ENCODE data around the gene NLRP1. TPM values are rescaled to one million over a fixed set of nuclear protein-coding genes. Genes with fewer than 3 reads are reported as not detected.
"Not testable (repeated sequence)": the region's sequence is repeated elsewhere in the genome, so short reads cannot be mapped to it uniquely, and the experiment has no call there.

The NLRP1 gene
- total RNA-seq, 1 donor from 2014 or later = 40.3 TPM

- intact Hi-C loops (cut with DNase I) = no loop called here
- Histone ChIP-seq H3K4me3 (peak overlapping the region; percentile 65), H3K9me3 (no peaks in the 10 kb centered on the region), H3K27ac (peak overlapping the region; percentile 90), H3K4me1 (peaks cover 61% of the 10 kb centered on the region), H3K27me3 (ENCODE audit: low read depth) (no peaks in the 10 kb centered on the region), H3K36me3 (peaks cover 26% of the 10 kb centered on the region)
- TF ChIP-seq CTCF (IDR thresholded peaks at IDR 0.05) = no peak
- ATAC-seq = no peak
- no peak for DNase-seq
Observed at GRCh38 chr17:5582209-5583185, 1.8 kb downstream of the NLRP1 start.

GRCh38 chr17:5581655-5582054 lies 2.7 kb downstream of the NLRP1 start:
- no peak for TF ChIP-seq CTCF (IDR thresholded peaks at IDR 0.05)
- no peaks in the 10 kb centered on the region for H3K9me3 ChIP-seq
- no peak for DNase-seq
- intact Hi-C loops (cut with DNase I) = no loop called here
- H3K36me3 ChIP-seq = peaks cover 26% of the 10 kb centered on the region
- H3K27ac ChIP-seq = no peak overlapping the region
- peaks cover 54% of the 10 kb centered on the region for H3K4me1 ChIP-seq
- H3K27me3 ChIP-seq (ENCODE audit: low read depth) = no peaks in the 10 kb centered on the region
- no peak for ATAC-seq
- H3K4me3 ChIP-seq = no peak overlapping the region

GRCh38 chr17:5580969-5581368 lies 3.3 kb downstream of the NLRP1 start:
- DNase-seq (no peak), ATAC-seq (no peak)
- peaks cover 26% of the 10 kb centered on the region for H3K36me3 ChIP-seq
- no peaks in the 10 kb centered on the region for H3K27me3 ChIP-seq (ENCODE audit: low read depth)
- H3K4me1 ChIP-seq = peaks cover 47% of the 10 kb centered on the region
- intact Hi-C loops (cut with DNase I) = no loop called here
- H3K9me3 ChIP-seq = no peaks in the 10 kb centered on the region
- H3K27ac ChIP-seq = no peak overlapping the region
- TF ChIP-seq CTCF (IDR thresholded peaks at IDR 0.05) = no peak
- H3K4me3 ChIP-seq = no peak overlapping the region

GRCh38 chr17:5580367-5580766 lies 3.9 kb downstream of the NLRP1 start:
- Histone ChIP-seq H3K36me3 (peaks cover 26% of the 10 kb centered on the region), H3K4me1 (peaks cover 41% of the 10 kb centered on the region), H3K27me3 (ENCODE audit: low read depth) (no peaks in the 10 kb centered on the region), H3K27ac (no peak overlapping the region), H3K9me3 (no peaks in the 10 kb centered on the region), H3K4me3 (no peak overlapping the region)
- no peak for TF ChIP-seq CTCF (IDR thresholded peaks at IDR 0.05)
- intact Hi-C loops (cut with DNase I) = no loop called here
- DNase-seq (no peak), ATAC-seq (no peak)

- H3K4me1 ChIP-seq = peaks cover 30% of the 10 kb centered on the region
- DNase-seq; intact Hi-C loops (cut with DNase I); H3K9me3 ChIP-seq; H3K27ac ChIP-seq; ATAC-seq; H3K27me3 ChIP-seq (ENCODE audit: low read depth); H3K4me3 ChIP-seq: not testable (repeated sequence)
- peaks cover 26% of the 10 kb centered on the region for H3K36me3 ChIP-seq
Observed at GRCh38 chr17:5578768-5579167, 5.5 kb downstream of the NLRP1 start.

- H3K27me3 ChIP-seq (ENCODE audit: low read depth); intact Hi-C loops (cut with DNase I); H3K36me3 ChIP-seq; ATAC-seq; H3K9me3 ChIP-seq; H3K4me1 ChIP-seq; H3K27ac ChIP-seq; H3K4me3 ChIP-seq; DNase-seq: not testable (repeated sequence)
Observed at GRCh38 chr17:5573017-5573416, 11.3 kb downstream of the NLRP1 start.

Data from lower lobe of right lung (tissue), 2 donors.